Activated CD4-positive, alpha-beta T cell treated with anti-CD3 and anti-CD28 coated beads, Interleukin-2, amount 50 U/mL, for 4 hours (primary cell): ENCODE results near the gene JOSD2.

ENCODE experiments used
- DNase-seq, 2 experiments: peaks; one replicate each; pipeline ENCODE4 v3.0.0-alpha.2; 2020

JOSD2 gene

DNA sequence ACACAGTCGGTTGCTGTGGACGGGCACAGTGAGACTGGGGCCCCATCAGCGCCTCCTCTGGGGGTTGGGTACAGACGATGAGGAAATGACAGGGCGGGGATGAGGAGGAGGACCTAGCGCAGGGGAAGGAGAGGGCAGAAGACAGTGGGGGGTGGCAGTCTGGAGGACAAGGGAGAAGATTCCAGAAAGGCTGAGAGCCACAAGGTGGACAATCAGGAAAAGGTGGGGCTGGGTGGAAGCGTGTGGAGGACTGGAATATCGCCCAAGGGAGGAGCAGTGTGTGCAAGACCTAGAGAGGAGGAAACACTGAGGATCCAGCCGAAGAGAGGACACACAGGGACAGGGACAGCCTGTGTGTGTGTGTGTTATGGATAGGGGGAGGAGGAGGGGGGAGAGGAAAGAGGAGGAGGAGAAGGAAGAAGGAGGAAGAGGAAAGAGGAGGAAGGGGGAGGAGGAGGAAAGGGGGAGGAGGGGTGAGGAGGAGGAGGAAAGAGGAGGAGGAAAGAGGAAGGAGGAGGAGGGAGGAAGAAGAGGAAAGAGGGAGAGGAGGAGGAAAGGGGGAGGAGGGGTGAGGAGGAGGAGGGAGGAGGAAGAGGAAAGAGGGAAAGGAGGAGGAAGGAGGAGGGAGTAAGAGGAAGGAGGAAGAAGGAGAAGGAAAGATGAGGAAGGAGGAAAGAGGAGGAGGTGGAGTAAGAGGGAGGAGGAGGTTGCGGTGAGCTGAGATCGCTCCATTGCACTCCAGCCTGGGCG, 18.5 kb downstream of the JOSD2 start:
- peak; percentile 25 to 28 for DNase-seq

GRCh38 chr19:50490991-50491472, 20.0 kb downstream of the JOSD2 start:
- DNase-seq = no peak

DNA sequence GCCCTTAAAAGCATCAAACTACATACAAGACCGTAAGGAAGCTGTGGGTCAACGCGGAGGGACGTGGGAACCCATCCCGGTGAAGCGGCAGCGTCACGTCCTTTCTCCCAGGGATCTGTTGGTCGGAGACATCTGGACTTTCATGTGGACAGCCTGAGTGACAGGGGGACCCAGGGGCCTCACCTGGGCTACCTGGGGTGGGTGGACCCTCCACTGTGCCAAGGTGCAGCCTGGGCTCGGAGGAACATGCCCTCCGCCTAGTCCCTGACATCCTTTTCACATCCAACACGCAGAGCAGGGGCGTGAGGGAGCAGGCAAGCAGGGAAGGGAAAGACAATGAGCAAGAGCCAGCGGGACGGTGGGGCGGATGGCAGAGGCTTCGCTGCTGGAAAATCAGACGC, 20.6 kb downstream of the JOSD2 start:
- DNase-seq = no peak

DNA sequence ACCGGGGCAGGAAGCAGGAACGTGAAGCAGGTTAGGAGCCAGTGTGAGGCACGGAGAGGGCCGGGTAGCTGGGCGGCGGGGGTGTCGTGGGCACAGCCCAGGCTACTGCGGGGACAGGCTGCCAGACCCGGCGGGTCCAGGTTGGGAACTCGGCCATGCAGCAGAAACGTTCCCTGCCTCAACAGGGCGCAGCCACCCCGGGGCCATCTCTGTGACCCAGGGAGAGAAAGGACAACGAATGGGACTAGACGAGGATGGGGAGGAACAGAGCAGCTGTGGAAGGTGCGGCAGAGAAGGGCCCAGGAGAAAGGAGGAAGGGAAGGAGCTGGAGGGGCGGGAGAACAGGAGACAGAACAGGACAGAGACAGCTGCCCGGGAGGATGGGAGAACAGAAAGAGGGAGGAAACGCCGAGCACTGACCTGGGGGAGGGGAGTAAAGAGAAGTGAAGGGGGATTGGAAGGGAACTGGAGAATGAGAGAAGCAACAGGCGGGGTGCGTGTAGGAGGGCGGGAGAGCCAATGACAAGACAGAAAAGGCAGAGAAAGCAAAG, 21.5 kb downstream of the JOSD2 start:
- DNase-seq = no peak

GRCh38 chr19:50488389-50489194, 22.4 kb downstream of the JOSD2 start:
- DNase-seq = no peak

GRCh38 chr19:50486823-50487515, 24.0 kb downstream of the JOSD2 start:
- peak; percentile 36 to 44 for DNase-seq

- DNase-seq = no peak
These were observed 25.6 kb downstream of the JOSD2 start for GRCh38 chr19:50485284-50485955.

DNA sequence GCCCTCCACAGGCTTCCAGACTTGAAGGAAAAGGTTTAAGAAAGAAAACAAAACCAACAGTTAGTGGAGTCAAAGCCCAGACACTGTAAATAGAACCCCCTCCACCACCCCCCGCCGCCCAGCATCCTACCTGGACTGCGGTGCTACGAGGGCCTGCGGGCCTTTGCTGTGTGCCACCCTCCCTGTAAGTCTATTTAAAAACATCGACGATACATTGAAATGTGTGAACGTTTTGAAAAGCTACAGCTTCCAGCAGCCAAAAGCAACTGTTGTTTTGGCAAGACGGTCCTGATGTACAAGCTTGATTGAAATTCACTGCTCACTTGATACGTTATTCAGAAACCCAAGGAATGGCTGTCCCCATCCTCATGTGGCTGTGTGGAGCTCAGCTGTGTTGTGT, 28.1 kb downstream of the JOSD2 start:
- DNase-seq = no peak

DNA sequence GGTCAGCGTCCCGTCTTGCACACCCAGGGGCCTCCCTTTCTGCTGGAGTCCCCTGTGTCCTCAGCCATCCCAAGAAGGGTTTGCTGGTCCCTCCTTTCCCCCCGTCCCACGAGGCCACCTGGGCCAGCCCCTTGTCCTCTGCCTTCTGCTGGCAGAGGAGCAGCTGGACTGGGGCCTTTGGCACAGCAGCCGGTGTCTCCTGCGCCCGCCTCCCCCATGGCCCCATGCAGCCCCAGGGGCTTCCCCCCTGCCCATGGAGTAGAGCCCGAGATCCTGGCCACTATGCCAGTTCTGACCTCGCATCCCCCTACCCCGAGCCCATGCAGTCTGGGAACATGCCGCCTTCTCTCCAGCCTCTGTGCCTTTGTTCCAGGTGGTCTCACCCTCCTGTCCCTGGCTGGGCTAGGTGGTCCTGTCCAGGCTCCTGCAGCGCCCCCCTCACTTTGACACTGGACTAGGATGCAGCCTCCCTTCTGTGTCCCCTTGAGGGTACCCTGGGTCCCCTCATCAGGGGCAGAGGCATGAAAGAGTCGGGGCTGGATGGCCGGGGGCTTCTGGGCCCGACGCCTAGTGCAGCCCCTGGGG, 28.6 kb downstream of the JOSD2 start:
- DNase-seq = no peak

GRCh38 chr19:50481351-50482149, 29.4 kb downstream of the JOSD2 start:
- DNase-seq = no peak

DNA sequence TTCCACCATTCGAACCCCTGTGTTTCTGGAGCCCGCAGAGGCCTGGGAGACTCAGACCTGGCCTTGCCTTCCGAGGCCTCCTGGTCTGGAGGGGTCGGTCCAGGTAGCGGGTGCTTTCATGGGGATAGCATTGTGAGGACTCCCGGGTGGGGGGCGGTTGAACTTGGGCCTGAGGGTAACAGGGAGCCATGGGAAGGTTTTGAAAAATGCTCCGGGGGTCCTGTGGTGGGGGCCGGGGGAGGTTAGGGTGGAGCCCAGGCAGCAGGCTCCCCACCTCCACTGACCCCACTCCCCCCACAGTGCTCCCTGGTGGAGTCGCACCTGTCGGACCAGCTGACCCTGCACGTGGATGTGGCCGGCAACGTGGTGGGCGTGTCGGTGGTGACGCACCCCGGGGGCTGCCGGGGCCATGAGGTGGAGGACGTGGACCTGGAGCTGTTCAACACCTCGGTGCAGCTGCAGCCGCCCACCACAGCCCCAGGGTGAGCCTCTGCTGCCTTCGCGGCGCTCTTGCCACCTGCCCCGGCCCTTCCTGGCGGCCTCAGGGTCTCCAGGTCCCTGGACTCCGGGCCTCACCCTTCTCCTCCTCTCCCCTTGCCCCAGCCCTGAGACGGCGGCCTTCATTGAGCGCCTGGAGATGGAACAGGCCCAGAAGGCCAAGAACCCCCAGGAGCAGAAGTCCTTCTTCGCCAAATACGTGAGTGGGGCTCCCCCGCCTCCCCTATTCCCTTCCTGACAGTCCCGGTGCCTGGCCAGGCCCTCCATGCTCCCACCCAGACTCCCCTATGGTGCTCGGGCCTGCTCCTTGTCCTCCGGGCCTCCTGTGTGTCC, 30.5 kb downstream of the JOSD2 start:
- no peak for DNase-seq

GRCh38 chr19:50479761-50480251, 31.2 kb downstream of the JOSD2 start:
- no peak for DNase-seq

GRCh38 chr19:50478901-50479715, 31.9 kb downstream of the JOSD2 start:
- DNase-seq = no peak

DNA sequence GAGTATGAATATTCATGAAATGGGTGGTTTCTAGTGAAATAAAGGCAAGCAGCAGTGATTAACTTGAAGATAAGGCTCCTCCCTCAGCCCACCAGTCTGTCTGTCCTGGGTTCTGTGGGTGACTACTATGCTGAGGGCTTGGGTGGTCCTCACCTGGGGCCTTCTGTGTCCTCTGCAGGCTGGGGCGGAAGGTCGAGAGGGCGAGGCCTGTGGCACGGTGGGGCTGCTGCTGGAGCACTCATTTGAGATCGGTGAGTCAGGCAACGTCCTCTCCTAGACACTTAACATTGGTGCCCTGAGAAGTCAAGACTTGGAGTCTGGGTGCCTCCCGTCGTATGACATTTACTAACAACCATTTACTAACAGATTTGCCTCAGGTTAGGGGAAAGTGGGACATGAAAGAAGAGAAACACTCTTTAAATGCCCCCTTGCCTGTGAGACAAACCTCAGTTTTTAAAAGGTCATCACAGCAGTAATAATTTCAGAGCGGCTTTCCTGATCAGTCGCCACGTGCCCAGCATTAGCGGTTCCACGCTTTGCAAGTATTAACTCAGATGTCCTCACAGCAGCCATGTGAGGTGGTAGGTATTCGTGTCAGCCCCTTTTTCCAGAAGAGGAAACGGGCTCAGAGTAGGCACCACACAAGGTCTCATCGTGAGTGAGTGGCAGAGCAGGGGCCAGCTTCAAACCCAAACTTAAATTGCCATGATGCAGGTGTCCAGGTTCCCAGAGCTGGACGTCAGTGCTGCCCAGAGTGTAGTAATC, 33.1 kb downstream of the JOSD2 start:
- DNase-seq = no peak

GRCh38 chr19:50476907-50477238, 34.1 kb downstream of the JOSD2 start:
- DNase-seq = no peak

GRCh38 chr19:50476224-50476906, 34.6 kb downstream of the JOSD2 start, which contains the start of the genes EMC10 and GARIN5A:
TSS of gene EMC10 (plus strand) at chr19:50476507. CDS start at chr19:50476545, 38 bp downstream.
TSS of gene GARIN5A (minus strand) at chr19:50476848. CDS start at chr19:50476388, 460 bp downstream.
- DNase-seq = peak; percentile 88

DNA sequence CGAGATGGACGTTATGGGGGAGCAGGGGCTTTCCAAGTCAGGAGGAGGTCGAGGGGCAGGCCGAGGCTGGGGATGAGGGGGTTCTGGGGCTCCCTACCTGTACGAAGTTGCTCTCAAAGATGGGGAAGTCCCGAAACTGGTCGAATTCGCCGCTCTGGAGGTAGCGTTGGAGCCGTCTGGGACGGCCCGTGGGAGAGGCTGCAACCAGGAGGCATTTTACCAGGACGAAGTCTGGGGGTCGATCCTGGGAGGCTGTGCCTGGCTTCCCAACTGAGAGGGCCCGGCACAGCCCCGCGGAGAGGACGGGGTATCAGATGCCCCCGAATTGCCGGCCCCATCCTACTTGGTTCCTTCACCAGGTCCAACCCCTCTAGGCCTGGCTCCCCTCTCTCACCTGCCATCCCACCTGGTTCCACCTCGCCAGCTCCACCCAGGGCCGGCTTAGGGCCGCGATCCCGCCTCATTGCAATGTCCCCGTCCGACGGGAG, 35.2 kb downstream of the JOSD2 start:
- no peak for DNase-seq
